DOHH2 (cell line): ENCODE measurements around the gene RUNX1.

Experiments used
- H3F3A ChIP-seq: fragments of 200-600 bp; sonication (generic), shearing (Covaris generic); 2 replicates; pipeline ENCODE4 v1.6.0; 2016; ENCODE audit warnings: antibody characterized with exemption, mild to moderate bottlenecking; ENCODE audit not compliant: control insufficient read depth, insufficient read depth
- H3K27ac ChIP-seq: fragments of 200-600 bp; sonication (generic); 2 replicates; pipeline ENCODE4 v1.5.1; 2014; ENCODE audit warnings: low read depth, mild to moderate bottlenecking, low read length, moderate library complexity
- H3K27me3 ChIP-seq: fragments of 200-600 bp; sonication (generic); 2 replicates; pipeline ENCODE4 v1.6.1; 2014; ENCODE audit warnings: mild to moderate bottlenecking, low read length, mixed read lengths; ENCODE audit not compliant: control insufficient read depth
- H3K36me3 ChIP-seq: fragments of 200-600 bp; sonication (generic); 2 replicates; pipeline ENCODE4 v1.6.1; 2014; ENCODE audit warnings: mild to moderate bottlenecking, low read length, moderate library complexity, mixed read lengths; ENCODE audit not compliant: control insufficient read depth
- H3K4me1 ChIP-seq: fragments of 200-600 bp; sonication (generic); 2 replicates; pipeline ENCODE4 v1.6.1; 2014; ENCODE audit warnings: mild to moderate bottlenecking, low read length, mixed read lengths; ENCODE audit not compliant: control insufficient read depth
- H3K4me2 ChIP-seq: fragments of 200-600 bp; sonication (generic); 2 replicates; pipeline ENCODE4 v1.6.0; 2014; ENCODE audit warnings: mild to moderate bottlenecking, low read length, moderate library complexity
- H3K4me3 ChIP-seq: fragments of 200-600 bp; sonication (generic); 2 replicates; pipeline ENCODE4 v1.5.1; 2014; ENCODE audit warnings: mild to moderate bottlenecking, low read length, mixed read lengths
- H3K79me2 ChIP-seq: fragments of 200-600 bp; sonication (generic); 2 replicates; pipeline ENCODE4 v1.6.1; 2014; ENCODE audit warnings: mild to moderate bottlenecking, low read length, mixed read lengths; ENCODE audit not compliant: control insufficient read depth
- H3K9me2 ChIP-seq: fragments of 200-600 bp; sonication (generic); replicated peaks from 2 replicates; pipeline ENCODE4 v1.6.1; 2014; ENCODE audit warnings: mild to moderate bottlenecking, low read length, mixed read lengths; ENCODE audit not compliant: control insufficient read depth
- H3K9me3 ChIP-seq: fragments of 200-600 bp; sonication (generic); 2 replicates; pipeline ENCODE4 v1.6.1; 2014; ENCODE audit warnings: antibody characterized with exemption, low read length, mixed read lengths; ENCODE audit not compliant: control insufficient read depth, insufficient read depth
- H4K20me1 ChIP-seq: fragments of 200-600 bp; sonication (generic); 2 replicates; pipeline ENCODE4 v1.6.0; 2014; ENCODE audit warnings: low read depth, mild to moderate bottlenecking, antibody characterized with exemption, low read length, moderate library complexity; ENCODE audit not compliant: control insufficient read depth, insufficient read depth
- EZH2phosphoT487 ChIP-seq: fragments of 200-600 bp; sonication (generic); IDR thresholded peaks from 2 replicates; pipeline ENCODE4 v1.6.1; 2017; ENCODE audit warnings: borderline replicate concordance, mild to moderate bottlenecking, antibody characterized with exemption, low read length, moderate library complexity, mixed read lengths
- TF ChIP-seq, protein P1 (sequence below): fragments of 200-600 bp; sonication (generic); IDR thresholded peaks from one replicate; pipeline ENCODE4 v1.5.1; 2014; ENCODE audit warnings: antibody characterized with exemption, mild to moderate bottlenecking, low read depth, low read length; ENCODE audit not compliant: poor library complexity, severe bottlenecking

The RUNX1 gene

GRCh38 chr21:35081861-35082260 is 32.8 kb upstream of the RUNX1 start:
- Histone ChIP-seq H3K27ac (no peak overlapping the region), H3K27me3 (no peaks in the 10 kb centered on the region), H4K20me1 (no peaks in the 10 kb centered on the region), H3K4me3 (no peak overlapping the region), H3K9me3 (no peaks in the 10 kb centered on the region), H3K9me2 (no peaks in the 10 kb centered on the region), H3F3A (no peaks in the 10 kb centered on the region), H3K4me2 (no peak overlapping the region), H3K36me3 (no peaks in the 10 kb centered on the region), H3K79me2 (no peaks in the 10 kb centered on the region), H3K4me1 (no peaks in the 10 kb centered on the region)
- TF ChIP-seq, protein P1, sequence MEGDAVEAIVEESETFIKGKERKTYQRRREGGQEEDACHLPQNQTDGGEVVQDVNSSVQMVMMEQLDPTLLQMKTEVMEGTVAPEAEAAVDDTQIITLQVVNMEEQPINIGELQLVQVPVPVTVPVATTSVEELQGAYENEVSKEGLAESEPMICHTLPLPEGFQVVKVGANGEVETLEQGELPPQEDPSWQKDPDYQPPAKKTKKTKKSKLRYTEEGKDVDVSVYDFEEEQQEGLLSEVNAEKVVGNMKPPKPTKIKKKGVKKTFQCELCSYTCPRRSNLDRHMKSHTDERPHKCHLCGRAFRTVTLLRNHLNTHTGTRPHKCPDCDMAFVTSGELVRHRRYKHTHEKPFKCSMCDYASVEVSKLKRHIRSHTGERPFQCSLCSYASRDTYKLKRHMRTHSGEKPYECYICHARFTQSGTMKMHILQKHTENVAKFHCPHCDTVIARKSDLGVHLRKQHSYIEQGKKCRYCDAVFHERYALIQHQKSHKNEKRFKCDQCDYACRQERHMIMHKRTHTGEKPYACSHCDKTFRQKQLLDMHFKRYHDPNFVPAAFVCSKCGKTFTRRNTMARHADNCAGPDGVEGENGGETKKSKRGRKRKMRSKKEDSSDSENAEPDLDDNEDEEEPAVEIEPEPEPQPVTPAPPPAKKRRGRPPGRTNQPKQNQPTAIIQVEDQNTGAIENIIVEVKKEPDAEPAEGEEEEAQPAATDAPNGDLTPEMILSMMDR, result no peak
- TF ChIP-seq EZH2phosphoT487, result no peak

- no peaks in the 10 kb centered on the region for H3K4me1 ChIP-seq
- TF ChIP-seq EZH2phosphoT487, result no peak
- TF ChIP-seq, protein P1, result no peak
- no peaks in the 10 kb centered on the region for H3K9me3 ChIP-seq
- no peak overlapping the region for H3K4me3 ChIP-seq
- no peaks in the 10 kb centered on the region for H3K79me2 ChIP-seq
- no peaks in the 10 kb centered on the region for H3F3A ChIP-seq
- H3K9me2 ChIP-seq, result no peaks in the 10 kb centered on the region
- H3K36me3 ChIP-seq, result no peaks in the 10 kb centered on the region
- no peak overlapping the region for H3K4me2 ChIP-seq
- no peaks in the 10 kb centered on the region for H3K27me3 ChIP-seq
- no peaks in the 10 kb centered on the region for H4K20me1 ChIP-seq
- no peak overlapping the region for H3K27ac ChIP-seq
These were observed 30.1 kb upstream of the RUNX1 start for GRCh38 chr21:35079181-35079580.

DNA sequence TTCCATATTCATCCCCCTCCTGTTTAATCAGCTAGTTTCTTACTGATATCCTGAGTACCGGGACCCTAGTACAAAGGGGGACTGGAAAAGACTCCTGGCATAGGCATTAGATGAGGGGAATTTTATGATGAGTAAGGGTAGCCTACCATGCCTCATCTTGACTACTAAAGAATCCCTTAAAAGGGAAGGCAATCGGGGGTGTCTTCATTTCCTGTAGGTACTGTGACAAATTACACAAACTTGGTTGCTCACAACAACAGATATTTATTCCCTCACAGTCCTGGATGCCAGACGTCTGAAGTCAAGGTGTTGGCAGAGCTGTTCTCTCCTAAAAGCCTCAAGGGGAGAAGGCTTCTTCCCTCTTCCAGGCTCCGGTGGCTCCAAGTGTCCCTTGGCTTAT is 28.9 kb upstream of the RUNX1 start:
- no peaks in the 10 kb centered on the region for H4K20me1 ChIP-seq
- no peaks in the 10 kb centered on the region for H3K27me3 ChIP-seq
- H3K9me2 ChIP-seq, result no peaks in the 10 kb centered on the region
- no peaks in the 10 kb centered on the region for H3F3A ChIP-seq
- no peaks in the 10 kb centered on the region for H3K9me3 ChIP-seq
- H3K36me3 ChIP-seq, result no peaks in the 10 kb centered on the region
- no peaks in the 10 kb centered on the region for H3K79me2 ChIP-seq
- no peak overlapping the region for H3K4me3 ChIP-seq
- no peak for TF ChIP-seq EZH2phosphoT487
- TF ChIP-seq, protein P1, result no peak
- H3K4me1 ChIP-seq, result no peaks in the 10 kb centered on the region
- no peak overlapping the region for H3K4me2 ChIP-seq
- H3K27ac ChIP-seq, result no peak overlapping the region

- no peaks in the 10 kb centered on the region for H3K79me2 ChIP-seq
These were observed 28.4 kb upstream of the RUNX1 start for GRCh38 chr21:35077466-35077865.

More at GRCh38 chr21:35077466-35077865, 28.4 kb upstream of the RUNX1 start:
- no peaks in the 10 kb centered on the region for H3K9me3 ChIP-seq
- H3K4me2 ChIP-seq, result no peak overlapping the region
- no peaks in the 10 kb centered on the region for H3K4me1 ChIP-seq
- no peaks in the 10 kb centered on the region for H3K27me3 ChIP-seq
- no peaks in the 10 kb centered on the region for H4K20me1 ChIP-seq
- TF ChIP-seq, protein P1, result no peak
- no peak for TF ChIP-seq EZH2phosphoT487
- H3K9me2 ChIP-seq, result no peaks in the 10 kb centered on the region
- no peaks in the 10 kb centered on the region for H3F3A ChIP-seq
- H3K36me3 ChIP-seq, result no peaks in the 10 kb centered on the region
- H3K27ac ChIP-seq, result no peak overlapping the region
- H3K4me3 ChIP-seq, result no peak overlapping the region
